HEK293 (cell line): ENCODE measurements around the gene PLEK2.

Experiments used
- CTCF ChIA-PET: fragments of 350-600 bp; formaldehyde crosslinking; extraction: SDS; loops from one replicate; lab custom pipeline; 2021; ENCODE audit warnings: antibody characterized with exemption; lab: Yijun Ruan, JAX
- POLR2A ChIA-PET: fragments of 300-600 bp; formaldehyde crosslinking; extraction: SDS; loops from one replicate; lab custom pipeline; 2020; ENCODE audit warnings: antibody characterized with exemption, inconsistent platforms; lab: Yijun Ruan, JAX
- H3K27ac ChIP-seq: fragments of 200-500 bp; sonication (Bioruptor generic); 2 replicates; pipeline ENCODE4 v1.5.1; 2014; ENCODE audit warnings: low read depth, low read length, control low read depth, inconsistent platforms; ENCODE audit errors: extremely low read depth
- H3K36me3 ChIP-seq, 2 experiments: fragments of 200-500 bp in 1 of 2; sonication (Bioruptor generic) in 1 of 2; 1 replicate in 1 of 2; 2 replicates in 1 of 2; pipeline ENCODE4 v1.5.1; 2014 to 2017; ENCODE audit warnings: inconsistent platforms in 2 of 2, low read length in 2 of 2; ENCODE audit not compliant: control insufficient read depth in 2 of 2, insufficient read depth in 1 of 2
- H3K4me1 ChIP-seq: fragments of 200-500 bp; sonication (Bioruptor generic); 2 replicates; pipeline ENCODE4 v1.5.1; 2014; ENCODE audit warnings: mild to moderate bottlenecking, low read length, inconsistent platforms; ENCODE audit not compliant: control insufficient read depth, insufficient read depth
- H3K4me3 ChIP-seq: 2 replicates; pipeline ENCODE4 v1.5.1; 2011; ENCODE audit warnings: low read depth, mild to moderate bottlenecking, control low read depth, low read length, moderate library complexity
- H3K9me3 ChIP-seq: fragments of 200-500 bp; sonication (Bioruptor generic); 2 replicates; pipeline ENCODE4 v1.5.1; 2014; ENCODE audit warnings: low read depth, low read length, inconsistent platforms; ENCODE audit not compliant: control insufficient read depth, insufficient read depth
- KLF10 ChIP-seq: fragments of 450-650 bp; IDR thresholded peaks from 2 replicates; pipeline ENCODE4 v1.5.1; 2018; ENCODE audit warnings: missing biosample characterization, mild to moderate bottlenecking, missing genetic modification characterization
- KLF16 ChIP-seq: fragments of 450-650 bp; formaldehyde crosslinking; IDR thresholded peaks from 2 replicates; pipeline ENCODE4 v1.5.1; 2017; ENCODE audit warnings: missing biosample characterization, missing genetic modification characterization
- RBAK ChIP-seq: fragments of 450-650 bp; formaldehyde crosslinking; IDR thresholded peaks from 2 replicates; pipeline ENCODE4 v1.5.1; 2016; ENCODE audit warnings: missing biosample characterization, missing genetic modification characterization
- ZNF157 ChIP-seq: fragments of 450-650 bp; formaldehyde crosslinking; IDR thresholded peaks from 2 replicates; pipeline ENCODE4 v1.5.1; 2016; ENCODE audit warnings: missing biosample characterization, missing genetic modification characterization
- ZNF239 ChIP-seq: fragments of 450-650 bp; formaldehyde crosslinking; IDR thresholded peaks from 2 replicates; pipeline ENCODE4 v1.5.1; 2016; ENCODE audit warnings: missing biosample characterization, missing genetic modification characterization
- ZNF521 ChIP-seq: fragments of 450-650 bp; formaldehyde crosslinking; IDR thresholded peaks from 2 replicates; pipeline ENCODE4 v1.5.1; 2017; ENCODE audit warnings: missing biosample characterization, mild to moderate bottlenecking, missing genetic modification characterization
- ZNF530 ChIP-seq: fragments of 450-650 bp; formaldehyde crosslinking; IDR thresholded peaks from 2 replicates; pipeline ENCODE4 v1.5.1; 2016; ENCODE audit warnings: low read depth, missing biosample characterization, missing genetic modification characterization
- ZNF558 ChIP-seq: fragments of 450-650 bp; formaldehyde crosslinking; IDR thresholded peaks from 2 replicates; pipeline ENCODE4 v1.5.1; 2016; ENCODE audit warnings: missing biosample characterization, missing genetic modification characterization
- TF ChIP-seq, protein P1 (sequence below): fragments of 450-650 bp; formaldehyde crosslinking; IDR thresholded peaks from 2 replicates; pipeline ENCODE4 v1.5.1; 2016; ENCODE audit warnings: missing biosample characterization, missing genetic modification characterization, borderline replicate concordance
- TF ChIP-seq, protein P2 (sequence below): fragments of 450-650 bp; formaldehyde crosslinking; optimal IDR thresholded peaks from 2 replicates; pipeline ENCODE3; 2016; ENCODE audit warnings: missing biosample characterization, mild to moderate bottlenecking, missing genetic modification characterization
- TF ChIP-seq, protein P3 (sequence below): fragments of 450-650 bp; formaldehyde crosslinking; IDR thresholded peaks from 2 replicates; pipeline ENCODE4 v1.5.1; 2016; ENCODE audit warnings: missing biosample characterization, missing genetic modification characterization
- TF ChIP-seq, protein P4 (sequence below): fragments of 450-650 bp; formaldehyde crosslinking; conservative IDR thresholded peaks from 2 replicates; pipeline ENCODE4 v1.5.1; 2016; ENCODE audit warnings: low read depth, missing biosample characterization, missing genetic modification characterization
- TF ChIP-seq, protein P5 (sequence below): fragments of 450-650 bp; formaldehyde crosslinking; IDR thresholded peaks from 2 replicates; pipeline ENCODE4 v1.5.1; 2016; ENCODE audit warnings: missing biosample characterization, missing genetic modification characterization
- TF ChIP-seq, protein P6 (sequence below): fragments of 450-650 bp; formaldehyde crosslinking; IDR thresholded peaks from 2 replicates; pipeline ENCODE4 v1.5.1; 2016; ENCODE audit warnings: missing biosample characterization, missing genetic modification characterization
- TF ChIP-seq, protein P7 (sequence below): fragments of 450-650 bp; formaldehyde crosslinking; IDR thresholded peaks from 2 replicates; pipeline ENCODE4 v1.5.0; 2017; ENCODE audit warnings: missing biosample characterization, missing genetic modification characterization, borderline replicate concordance

Gene PLEK2

DNA sequence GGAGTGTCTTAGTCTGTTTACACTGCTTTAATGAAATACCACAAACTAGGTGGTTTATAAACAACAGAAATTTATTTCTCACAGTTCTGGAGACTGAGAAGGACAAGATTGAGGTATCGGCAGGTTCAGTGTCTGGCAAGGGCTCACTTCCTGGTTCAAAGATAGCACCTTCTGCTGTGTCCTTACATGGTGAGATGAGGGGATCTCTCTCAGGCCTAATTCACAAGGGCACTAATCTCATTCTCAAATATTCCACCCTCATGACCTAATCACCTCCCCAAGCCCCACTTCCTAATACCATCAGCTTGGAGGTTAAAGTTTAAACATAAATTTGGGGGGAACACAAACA is 35.0 kb upstream of the PLEK2 start (continued):
- no peak for TF ChIP-seq RBAK (tag by site-specific recombination)
- TF ChIP-seq, protein P1, sequence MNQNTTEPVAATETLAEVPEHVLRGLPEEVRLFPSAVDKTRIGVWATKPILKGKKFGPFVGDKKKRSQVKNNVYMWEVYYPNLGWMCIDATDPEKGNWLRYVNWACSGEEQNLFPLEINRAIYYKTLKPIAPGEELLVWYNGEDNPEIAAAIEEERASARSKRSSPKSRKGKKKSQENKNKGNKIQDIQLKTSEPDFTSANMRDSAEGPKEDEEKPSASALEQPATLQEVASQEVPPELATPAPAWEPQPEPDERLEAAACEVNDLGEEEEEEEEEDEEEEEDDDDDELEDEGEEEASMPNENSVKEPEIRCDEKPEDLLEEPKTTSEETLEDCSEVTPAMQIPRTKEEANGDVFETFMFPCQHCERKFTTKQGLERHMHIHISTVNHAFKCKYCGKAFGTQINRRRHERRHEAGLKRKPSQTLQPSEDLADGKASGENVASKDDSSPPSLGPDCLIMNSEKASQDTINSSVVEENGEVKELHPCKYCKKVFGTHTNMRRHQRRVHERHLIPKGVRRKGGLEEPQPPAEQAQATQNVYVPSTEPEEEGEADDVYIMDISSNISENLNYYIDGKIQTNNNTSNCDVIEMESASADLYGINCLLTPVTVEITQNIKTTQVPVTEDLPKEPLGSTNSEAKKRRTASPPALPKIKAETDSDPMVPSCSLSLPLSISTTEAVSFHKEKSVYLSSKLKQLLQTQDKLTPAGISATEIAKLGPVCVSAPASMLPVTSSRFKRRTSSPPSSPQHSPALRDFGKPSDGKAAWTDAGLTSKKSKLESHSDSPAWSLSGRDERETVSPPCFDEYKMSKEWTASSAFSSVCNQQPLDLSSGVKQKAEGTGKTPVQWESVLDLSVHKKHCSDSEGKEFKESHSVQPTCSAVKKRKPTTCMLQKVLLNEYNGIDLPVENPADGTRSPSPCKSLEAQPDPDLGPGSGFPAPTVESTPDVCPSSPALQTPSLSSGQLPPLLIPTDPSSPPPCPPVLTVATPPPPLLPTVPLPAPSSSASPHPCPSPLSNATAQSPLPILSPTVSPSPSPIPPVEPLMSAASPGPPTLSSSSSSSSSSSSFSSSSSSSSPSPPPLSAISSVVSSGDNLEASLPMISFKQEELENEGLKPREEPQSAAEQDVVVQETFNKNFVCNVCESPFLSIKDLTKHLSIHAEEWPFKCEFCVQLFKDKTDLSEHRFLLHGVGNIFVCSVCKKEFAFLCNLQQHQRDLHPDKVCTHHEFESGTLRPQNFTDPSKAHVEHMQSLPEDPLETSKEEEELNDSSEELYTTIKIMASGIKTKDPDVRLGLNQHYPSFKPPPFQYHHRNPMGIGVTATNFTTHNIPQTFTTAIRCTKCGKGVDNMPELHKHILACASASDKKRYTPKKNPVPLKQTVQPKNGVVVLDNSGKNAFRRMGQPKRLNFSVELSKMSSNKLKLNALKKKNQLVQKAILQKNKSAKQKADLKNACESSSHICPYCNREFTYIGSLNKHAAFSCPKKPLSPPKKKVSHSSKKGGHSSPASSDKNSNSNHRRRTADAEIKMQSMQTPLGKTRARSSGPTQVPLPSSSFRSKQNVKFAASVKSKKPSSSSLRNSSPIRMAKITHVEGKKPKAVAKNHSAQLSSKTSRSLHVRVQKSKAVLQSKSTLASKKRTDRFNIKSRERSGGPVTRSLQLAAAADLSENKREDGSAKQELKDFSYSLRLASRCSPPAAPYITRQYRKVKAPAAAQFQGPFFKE (tag by site-specific recombination), result no peak
- TF ChIP-seq, protein P2, sequence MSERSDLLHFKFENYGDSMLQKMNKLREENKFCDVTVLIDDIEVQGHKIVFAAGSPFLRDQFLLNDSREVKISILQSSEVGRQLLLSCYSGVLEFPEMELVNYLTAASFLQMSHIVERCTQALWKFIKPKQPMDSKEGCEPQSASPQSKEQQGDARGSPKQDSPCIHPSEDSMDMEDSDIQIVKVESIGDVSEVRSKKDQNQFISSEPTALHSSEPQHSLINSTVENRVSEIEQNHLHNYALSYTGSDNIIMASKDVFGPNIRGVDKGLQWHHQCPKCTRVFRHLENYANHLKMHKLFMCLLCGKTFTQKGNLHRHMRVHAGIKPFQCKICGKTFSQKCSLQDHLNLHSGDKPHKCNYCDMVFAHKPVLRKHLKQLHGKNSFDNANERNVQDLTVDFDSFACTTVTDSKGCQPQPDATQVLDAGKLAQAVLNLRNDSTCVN, result no peak
- TF ChIP-seq, all 188 proteins: peak for 0

DNA sequence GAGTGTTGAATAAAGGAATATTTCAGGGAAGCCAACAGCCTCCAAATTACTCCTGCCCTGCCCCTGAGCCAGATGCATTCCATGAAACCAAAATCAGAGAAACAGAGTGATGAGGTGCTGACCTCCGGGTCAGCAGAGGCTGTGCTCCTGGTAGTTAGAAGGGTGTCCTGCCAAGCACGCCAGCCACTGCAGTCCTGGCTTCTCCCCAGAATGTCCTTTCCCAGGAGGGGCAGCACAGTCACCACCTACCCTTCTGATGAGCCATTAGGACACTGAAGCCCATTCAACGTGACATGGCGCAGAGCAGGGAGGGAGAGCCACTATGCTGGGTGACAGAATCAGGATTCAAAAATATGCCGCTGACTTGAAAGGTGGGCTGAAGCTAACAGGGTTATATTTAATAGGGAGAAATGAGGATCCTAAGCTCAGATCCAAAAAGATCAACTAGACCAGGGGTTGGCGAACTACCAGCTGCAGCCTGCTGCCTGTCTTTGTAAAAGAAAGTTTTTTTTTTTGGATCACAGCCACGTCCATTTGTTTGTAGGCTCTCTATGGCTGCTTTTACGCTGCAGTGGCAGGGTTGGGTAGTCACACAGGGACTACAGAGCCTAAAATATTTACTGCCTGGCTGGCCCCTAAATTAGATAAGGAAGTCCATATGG is 34.5 kb upstream of the PLEK2 start:
- CTCF ChIA-PET, result interaction anchor here (0.7 to 4.3 kb wide), 5 partner anchors 17 to 82 kb away, joined by 3 to 28 read pairs (median 3); no protein-coding TSS in a partner anchor
- POLR2A ChIA-PET, result no interaction called here
- H3K27ac ChIP-seq, result no peak overlapping the region

More for the DNA sequence above, 34.5 kb upstream of the PLEK2 start:
- Histone ChIP-seq H3K9me3 (no peaks in the 10 kb centered on the region), H3K36me3 (no peaks in the 10 kb centered on the region), H3K4me1 (no peaks in the 10 kb centered on the region), H3K4me3 (no peak overlapping the region)
- no peak for TF ChIP-seq ZNF530 (tag by site-specific recombination)
- no peak for TF ChIP-seq ZNF558 (tag by site-specific recombination)
- TF ChIP-seq, protein P3, sequence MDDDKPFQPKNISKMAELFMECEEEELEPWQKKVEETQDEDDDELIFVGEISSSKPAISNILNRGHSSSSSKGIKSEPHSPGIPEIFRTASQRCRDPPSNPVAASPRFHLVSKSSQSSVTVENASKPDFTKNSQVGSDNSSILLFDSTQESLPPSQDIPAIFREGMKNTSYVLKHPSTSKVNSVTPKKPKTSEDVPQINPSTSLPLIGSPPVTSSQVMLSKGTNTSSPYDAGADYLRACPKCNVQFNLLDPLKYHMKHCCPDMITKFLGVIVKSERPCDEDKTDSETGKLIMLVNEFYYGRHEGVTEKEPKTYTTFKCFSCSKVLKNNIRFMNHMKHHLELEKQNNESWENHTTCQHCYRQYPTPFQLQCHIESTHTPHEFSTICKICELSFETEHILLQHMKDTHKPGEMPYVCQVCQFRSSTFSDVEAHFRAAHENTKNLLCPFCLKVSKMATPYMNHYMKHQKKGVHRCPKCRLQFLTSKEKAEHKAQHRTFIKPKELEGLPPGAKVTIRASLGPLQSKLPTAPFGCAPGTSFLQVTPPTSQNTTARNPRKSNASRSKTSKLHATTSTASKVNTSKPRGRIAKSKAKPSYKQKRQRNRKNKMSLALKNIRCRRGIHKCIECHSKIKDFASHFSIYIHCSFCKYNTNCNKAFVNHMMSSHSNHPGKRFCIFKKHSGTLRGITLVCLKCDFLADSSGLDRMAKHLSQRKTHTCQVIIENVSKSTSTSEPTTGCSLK (tag by site-specific recombination), result no peak
- TF ChIP-seq ZNF239 (tag by site-specific recombination), result no peak
- TF ChIP-seq, protein P4, sequence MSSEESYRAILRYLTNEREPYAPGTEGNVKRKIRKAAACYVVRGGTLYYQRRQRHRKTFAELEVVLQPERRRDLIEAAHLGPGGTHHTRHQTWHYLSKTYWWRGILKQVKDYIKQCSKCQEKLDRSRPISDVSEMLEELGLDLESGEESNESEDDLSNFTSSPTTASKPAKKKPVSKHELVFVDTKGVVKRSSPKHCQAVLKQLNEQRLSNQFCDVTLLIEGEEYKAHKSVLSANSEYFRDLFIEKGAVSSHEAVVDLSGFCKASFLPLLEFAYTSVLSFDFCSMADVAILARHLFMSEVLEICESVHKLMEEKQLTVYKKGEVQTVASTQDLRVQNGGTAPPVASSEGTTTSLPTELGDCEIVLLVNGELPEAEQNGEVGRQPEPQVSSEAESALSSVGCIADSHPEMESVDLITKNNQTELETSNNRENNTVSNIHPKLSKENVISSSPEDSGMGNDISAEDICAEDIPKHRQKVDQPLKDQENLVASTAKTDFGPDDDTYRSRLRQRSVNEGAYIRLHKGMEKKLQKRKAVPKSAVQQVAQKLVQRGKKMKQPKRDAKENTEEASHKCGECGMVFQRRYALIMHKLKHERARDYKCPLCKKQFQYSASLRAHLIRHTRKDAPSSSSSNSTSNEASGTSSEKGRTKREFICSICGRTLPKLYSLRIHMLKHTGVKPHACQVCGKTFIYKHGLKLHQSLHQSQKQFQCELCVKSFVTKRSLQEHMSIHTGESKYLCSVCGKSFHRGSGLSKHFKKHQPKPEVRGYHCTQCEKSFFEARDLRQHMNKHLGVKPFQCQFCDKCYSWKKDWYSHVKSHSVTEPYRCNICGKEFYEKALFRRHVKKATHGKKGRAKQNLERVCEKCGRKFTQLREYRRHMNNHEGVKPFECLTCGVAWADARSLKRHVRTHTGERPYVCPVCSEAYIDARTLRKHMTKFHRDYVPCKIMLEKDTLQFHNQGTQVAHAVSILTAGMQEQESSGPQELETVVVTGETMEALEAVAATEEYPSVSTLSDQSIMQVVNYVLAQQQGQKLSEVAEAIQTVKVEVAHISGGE, result no peak
- TF ChIP-seq, protein P5, sequence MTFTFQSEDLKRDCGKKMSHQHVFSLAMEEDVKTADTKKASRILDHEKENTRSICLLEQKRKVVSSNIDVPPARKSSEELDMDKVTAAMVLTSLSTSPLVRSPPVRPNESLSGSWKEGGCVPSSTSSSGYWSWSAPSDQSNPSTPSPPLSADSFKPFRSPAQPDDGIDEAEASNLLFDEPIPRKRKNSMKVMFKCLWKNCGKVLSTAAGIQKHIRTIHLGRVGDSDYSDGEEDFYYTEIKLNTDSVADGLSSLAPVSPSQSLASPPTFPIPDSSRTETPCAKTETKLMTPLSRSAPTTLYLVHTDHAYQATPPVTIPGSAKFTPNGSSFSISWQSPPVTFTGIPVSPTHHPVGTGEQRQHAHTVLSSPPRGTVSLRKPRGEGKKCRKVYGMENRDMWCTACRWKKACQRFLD (tag by site-specific recombination), result no peak
- TF ChIP-seq, protein P6, sequence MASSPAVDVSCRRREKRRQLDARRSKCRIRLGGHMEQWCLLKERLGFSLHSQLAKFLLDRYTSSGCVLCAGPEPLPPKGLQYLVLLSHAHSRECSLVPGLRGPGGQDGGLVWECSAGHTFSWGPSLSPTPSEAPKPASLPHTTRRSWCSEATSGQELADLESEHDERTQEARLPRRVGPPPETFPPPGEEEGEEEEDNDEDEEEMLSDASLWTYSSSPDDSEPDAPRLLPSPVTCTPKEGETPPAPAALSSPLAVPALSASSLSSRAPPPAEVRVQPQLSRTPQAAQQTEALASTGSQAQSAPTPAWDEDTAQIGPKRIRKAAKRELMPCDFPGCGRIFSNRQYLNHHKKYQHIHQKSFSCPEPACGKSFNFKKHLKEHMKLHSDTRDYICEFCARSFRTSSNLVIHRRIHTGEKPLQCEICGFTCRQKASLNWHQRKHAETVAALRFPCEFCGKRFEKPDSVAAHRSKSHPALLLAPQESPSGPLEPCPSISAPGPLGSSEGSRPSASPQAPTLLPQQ (tag by site-specific recombination), result no peak
- TF ChIP-seq KLF10 (tag by site-specific recombination), result no peak
- no peak for TF ChIP-seq KLF16 (tag by site-specific recombination)
- no peak for TF ChIP-seq ZNF521
- TF ChIP-seq ZNF157 (tag by site-specific recombination), result no peak
- TF ChIP-seq, protein P7, sequence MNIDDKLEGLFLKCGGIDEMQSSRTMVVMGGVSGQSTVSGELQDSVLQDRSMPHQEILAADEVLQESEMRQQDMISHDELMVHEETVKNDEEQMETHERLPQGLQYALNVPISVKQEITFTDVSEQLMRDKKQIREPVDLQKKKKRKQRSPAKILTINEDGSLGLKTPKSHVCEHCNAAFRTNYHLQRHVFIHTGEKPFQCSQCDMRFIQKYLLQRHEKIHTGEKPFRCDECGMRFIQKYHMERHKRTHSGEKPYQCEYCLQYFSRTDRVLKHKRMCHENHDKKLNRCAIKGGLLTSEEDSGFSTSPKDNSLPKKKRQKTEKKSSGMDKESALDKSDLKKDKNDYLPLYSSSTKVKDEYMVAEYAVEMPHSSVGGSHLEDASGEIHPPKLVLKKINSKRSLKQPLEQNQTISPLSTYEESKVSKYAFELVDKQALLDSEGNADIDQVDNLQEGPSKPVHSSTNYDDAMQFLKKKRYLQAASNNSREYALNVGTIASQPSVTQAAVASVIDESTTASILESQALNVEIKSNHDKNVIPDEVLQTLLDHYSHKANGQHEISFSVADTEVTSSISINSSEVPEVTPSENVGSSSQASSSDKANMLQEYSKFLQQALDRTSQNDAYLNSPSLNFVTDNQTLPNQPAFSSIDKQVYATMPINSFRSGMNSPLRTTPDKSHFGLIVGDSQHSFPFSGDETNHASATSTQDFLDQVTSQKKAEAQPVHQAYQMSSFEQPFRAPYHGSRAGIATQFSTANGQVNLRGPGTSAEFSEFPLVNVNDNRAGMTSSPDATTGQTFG (tag by site-specific recombination), result no peak
- no peak for TF ChIP-seq RBAK (tag by site-specific recombination)
